HL-60 (cell line): ENCODE results near the gene XK.

Experiments used
- DNase-seq, 2 experiments: peaks; one replicate each; pipeline ENCODE4 v3.0.0-alpha.2; 2010 to 2020; ENCODE audit warnings: low read depth in 1 of 2, low spot score in 1 of 2
- H3K27ac ChIP-seq: fragments of 250-450 bp; sonication (Bioruptor Pico); replicated peaks from 2 replicates; pipeline ENCODE4 v1.5.1; 2020; ENCODE audit warnings: mild to moderate bottlenecking, moderate library complexity
- H3K27me3 ChIP-seq: fragments of 250-450 bp; sonication (Bioruptor Pico); 2 replicates; pipeline ENCODE4 v1.5.1; 2021; ENCODE audit warnings: mild to moderate bottlenecking, moderate library complexity; ENCODE audit not compliant: insufficient read depth, poor library complexity, severe bottlenecking
- H3K4me3 ChIP-seq: replicated peaks from 2 replicates; pipeline ENCODE4 v1.5.1; 2011; ENCODE audit warnings: mild to moderate bottlenecking, control low read depth, low read length; ENCODE audit not compliant: insufficient read depth
- CTCF ChIP-seq: IDR thresholded peaks from one replicate; pipeline ENCODE4 v1.5.1; 2011; ENCODE audit warnings: low read length, control low read depth, inconsistent platforms; ENCODE audit not compliant: insufficient read depth
- GABPA ChIP-seq: IDR thresholded peaks from 2 replicates; pipeline ENCODE4 v1.6.1; 2012; ENCODE audit warnings: low read depth
- POLR2AphosphoS5 ChIP-seq: IDR thresholded peaks from 2 replicates; pipeline ENCODE4 v1.6.1; 2012; ENCODE audit warnings: low read depth
- REST ChIP-seq: IDR thresholded peaks from 2 replicates; pipeline ENCODE4 v1.6.1; 2012; ENCODE audit warnings: low read depth; ENCODE audit not compliant: insufficient replicate concordance
- SPI1 ChIP-seq: IDR thresholded peaks from 2 replicates; pipeline ENCODE4 v1.6.1; 2012; ENCODE audit warnings: low read depth, mild to moderate bottlenecking, borderline replicate concordance

XK gene

GRCh38 chrX:37690119-37690518 is 4.5 kb downstream of the XK start:
- no peak overlapping the region for H3K4me3 ChIP-seq
- no peak overlapping the region for H3K27ac ChIP-seq
- TF ChIP-seq CTCF (no peak), POLR2AphosphoS5 (no peak), REST (no peak), GABPA (no peak), SPI1 (no peak)
- DNase-seq, result no peak
- H3K27me3 ChIP-seq, result peaks cover 2% of the 10 kb centered on the region

GRCh38 chrX:37692918-37693317 is 7.3 kb downstream of the XK start:
- no peak overlapping the region for H3K27ac ChIP-seq
- DNase-seq, result no peak
- no peak overlapping the region for H3K4me3 ChIP-seq
- peaks cover 2% of the 10 kb centered on the region for H3K27me3 ChIP-seq
- TF ChIP-seq POLR2AphosphoS5 (no peak), GABPA (no peak), REST (no peak), CTCF (no peak), SPI1 (no peak)

- no peak overlapping the region for H3K27ac ChIP-seq
- H3K27me3 ChIP-seq, result no peaks in the 10 kb centered on the region
- no peak overlapping the region for H3K4me3 ChIP-seq
- DNase-seq, result no peak
- TF ChIP-seq POLR2AphosphoS5 (no peak), CTCF (no peak), GABPA (no peak), REST (no peak), SPI1 (no peak)
Observed at GRCh38 chrX:37697169-37697760, 11.7 kb downstream of the XK start.
